ENCODE measurements around the gene NPAS2.

The NPAS2 gene

DNA sequence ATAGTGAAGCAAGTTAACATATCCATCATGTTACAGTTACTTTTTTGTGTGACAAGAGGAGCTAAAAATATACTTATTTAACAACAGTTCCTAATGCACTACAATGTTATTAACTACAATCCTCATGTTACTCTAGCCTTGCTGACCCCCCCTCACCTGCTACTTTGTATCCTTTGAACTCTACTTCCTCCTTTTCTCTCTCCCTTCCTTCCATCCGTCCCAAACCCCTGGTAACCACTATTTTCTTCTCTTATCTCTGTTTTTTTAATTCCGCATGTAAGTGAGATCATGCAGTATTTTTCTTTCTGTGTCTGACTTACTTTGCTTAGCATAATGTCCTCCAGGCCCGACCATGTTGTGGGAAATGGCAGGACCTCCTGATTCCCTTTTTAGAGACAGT is 59.4 kb downstream of the NPAS2 start:
- FAIRE-seq (no peak), DNase-seq (ENCODE audit: insufficient read length, low spot score) (no peak)

DNA sequence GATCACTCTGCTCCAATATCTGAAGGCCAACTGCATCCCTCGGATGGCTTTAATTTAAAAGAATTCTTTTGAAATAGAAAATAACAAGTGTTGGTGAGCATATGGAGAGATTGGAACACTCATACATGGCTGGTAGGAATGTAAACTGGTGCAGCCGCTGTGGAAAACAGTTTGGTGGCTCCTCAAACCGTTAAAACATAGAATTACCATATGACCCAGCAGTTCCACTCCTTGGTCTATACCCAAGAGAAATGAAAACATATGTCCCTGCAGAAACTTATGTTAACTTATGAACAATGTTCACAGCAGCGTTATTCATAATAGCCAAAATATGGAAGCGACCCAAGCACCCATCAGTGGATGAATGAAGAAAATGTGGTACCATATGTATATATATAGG is 60.1 kb downstream of the NPAS2 start:
- FAIRE-seq (no peak), DNase-seq (ENCODE audit: insufficient read length, low spot score) (no peak)

DNA sequence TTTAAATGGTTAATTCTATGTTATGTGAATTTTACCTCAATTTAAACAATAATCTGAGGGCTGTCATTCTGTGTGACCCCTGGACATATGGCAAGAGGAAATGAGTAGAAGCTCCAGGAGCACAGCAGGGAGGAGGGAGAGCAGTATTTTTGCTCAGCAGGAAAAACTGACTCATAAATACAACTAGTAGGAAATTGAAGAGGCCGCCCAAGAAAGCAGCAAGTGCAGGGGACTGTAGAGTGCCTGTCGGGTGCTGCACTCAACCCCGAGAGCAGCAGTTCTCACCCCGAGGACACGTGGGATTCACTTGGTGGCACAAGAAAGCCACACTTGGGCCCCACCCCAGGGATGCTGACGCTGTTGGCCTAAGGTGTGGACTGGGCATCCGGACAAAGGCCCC is 60.8 kb downstream of the NPAS2 start:
- FAIRE-seq: no peak
- no peak for DNase-seq (ENCODE audit: insufficient read length, low spot score)

DNA sequence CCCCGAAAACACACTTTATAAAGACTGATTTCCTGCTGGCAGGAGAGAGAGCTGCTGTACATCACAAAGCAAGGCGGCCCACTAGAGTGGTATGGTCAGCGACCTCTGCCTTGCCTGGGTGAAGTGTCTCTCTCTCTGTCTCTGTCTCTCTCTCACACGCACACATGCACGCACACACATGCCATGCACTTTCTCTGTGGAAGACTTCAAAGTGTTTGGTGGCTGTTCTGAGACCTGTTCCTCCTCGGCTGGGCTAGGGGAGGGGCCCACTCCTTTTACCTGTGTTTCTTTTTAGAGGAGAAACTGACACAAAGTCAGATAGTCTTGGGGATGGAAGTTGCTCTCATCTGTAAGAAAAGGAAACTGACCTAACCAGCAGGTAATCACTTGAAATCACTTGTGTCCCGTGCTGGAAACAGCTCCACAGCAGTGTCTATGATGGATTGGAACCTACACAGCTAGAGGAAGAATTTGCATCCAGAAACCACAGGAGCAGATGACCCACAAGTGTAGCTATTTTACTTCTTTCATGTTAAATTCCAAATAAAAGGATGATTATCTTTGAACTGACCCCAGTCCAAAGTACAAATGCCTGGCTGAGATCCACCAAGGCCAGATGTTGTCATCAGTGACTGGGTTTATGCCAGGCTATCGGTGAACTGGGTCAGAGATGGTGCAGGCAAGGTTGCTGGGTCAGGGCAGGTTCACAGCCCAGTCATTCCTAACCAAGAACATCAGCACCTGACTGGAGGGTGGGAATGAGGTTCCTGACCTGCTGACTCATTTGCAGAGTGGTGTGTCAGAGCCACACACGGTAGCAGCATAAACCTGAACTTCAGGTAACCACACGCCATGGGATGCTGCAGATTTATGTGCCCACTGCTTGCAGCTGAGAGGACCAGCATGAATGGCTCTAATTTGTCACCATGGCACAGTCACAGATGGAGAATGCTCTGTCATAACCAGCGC is 63.0 kb downstream of the NPAS2 start:
- FAIRE-seq (no peak), DNase-seq (ENCODE audit: insufficient read length, low spot score) (no peak)

GRCh38 chr2:100884145-100884621 is 64.2 kb downstream of the NPAS2 start:
- DNase-seq (ENCODE audit: insufficient read length, low spot score) (no peak), FAIRE-seq (no peak)

GRCh38 chr2:100886085-100886484 is 66.1 kb downstream of the NPAS2 start:
- FAIRE-seq (no peak), DNase-seq (ENCODE audit: insufficient read length, low spot score) (no peak)

DNA sequence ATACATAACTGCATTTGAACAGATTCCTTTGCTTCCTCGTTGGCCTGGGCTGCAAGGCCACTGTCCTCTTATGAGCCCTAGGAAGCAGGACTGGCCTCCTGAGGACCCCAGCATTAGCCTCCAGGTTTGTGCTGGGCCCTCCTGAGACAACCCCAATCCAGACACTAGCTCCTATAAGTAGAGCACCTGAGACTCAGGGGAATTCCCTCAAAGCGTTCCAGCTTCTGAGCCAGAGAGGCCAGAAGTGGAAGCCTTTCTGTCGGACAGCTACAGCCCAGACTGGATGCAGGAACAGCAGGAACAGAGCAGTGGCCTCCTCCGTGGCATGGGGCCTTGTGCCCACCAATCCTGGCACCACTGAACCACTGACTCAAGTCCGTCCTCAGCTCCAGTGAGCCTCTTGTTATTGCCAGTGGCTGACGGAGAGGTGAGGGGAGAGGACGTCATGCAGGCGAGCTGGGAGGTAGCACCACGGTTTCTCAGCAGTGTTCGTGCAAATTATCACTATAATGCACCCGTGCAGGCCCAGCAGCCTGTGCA is 67.2 kb downstream of the NPAS2 start:
- DNase-seq (ENCODE audit: insufficient read length, low spot score) (no peak), FAIRE-seq (no peak)

GRCh38 chr2:100887713-100888495 is 68.0 kb downstream of the NPAS2 start:
- FAIRE-seq: no peak
- no peak for DNase-seq (ENCODE audit: insufficient read length, low spot score)

DNA sequence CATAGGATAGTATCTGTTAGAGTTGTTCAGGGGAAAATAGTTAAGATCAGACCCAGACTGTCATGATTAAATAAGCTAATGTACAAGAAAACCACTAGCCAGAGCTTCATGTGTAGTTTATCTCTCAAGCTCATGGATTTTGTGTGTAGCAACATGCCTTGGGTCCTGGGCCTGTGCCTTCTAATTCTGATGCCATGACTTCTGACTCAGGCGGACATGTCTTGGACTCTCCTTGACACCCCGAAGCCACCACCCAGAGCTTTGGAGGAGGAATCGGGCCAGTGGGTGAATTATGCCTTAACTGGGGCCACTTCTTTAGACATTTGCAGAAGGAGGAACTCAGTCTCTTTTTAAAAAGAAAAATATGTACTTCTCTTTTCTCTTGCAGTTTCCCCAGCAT is 68.7 kb downstream of the NPAS2 start:
- DNase-seq (ENCODE audit: insufficient read length, low spot score) (no peak), FAIRE-seq (no peak)

DNA sequence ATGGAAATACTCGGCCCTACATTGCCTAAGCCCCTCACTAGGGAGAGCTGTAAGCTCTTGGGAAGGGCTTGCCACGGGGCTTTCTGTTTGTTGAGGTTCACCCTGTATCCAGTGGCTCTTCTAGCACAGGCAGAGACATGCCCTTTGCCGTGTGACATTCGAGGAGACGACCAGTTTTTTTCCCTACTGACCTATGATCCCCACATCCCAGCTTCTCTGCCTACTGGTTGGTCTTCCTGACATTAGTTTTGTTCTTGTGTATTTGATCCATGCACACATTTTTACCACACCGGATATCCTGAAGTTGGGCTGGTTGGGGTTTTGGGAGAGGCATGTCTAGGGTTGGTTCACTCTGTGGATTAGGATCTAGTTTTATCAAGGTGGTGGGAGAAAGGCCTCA is 69.3 kb downstream of the NPAS2 start:
- no peak for DNase-seq (ENCODE audit: insufficient read length, low spot score)
- no peak for FAIRE-seq

DNA sequence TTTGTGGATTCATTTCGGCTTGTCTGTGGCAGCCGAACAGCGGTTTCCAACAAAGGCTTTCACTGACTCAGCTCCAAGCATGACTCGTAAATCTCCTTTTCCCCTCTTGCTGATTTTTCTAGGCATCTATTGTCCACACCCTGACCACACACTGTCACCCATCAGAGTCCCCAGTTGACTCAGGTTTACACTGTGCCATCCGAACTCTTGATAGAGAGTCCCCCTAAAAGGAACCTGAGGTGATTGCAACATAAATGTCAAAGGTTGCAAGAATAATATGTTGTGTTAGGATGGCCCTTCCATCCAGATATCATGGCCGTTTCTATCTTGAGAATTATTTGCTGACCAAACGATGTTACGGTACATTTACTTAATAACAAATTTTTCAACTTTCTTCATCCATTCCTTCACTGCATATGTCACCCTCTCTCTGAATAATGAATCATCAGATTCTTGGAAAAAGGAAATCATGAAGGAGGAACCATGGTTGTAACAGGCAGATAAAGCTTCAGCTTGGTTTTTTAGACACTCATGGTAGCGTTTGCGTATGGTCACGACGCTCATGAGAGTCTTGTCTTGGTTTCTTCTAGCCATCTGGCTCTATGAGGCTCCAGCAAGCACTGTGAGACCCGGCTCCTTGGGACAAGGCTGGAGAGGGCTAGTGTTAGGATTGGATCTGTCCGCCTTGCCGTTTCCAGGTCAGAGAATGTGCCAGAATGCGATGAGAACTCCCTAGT is 72.1 kb downstream of the NPAS2 start:
- DNase-seq (ENCODE audit: insufficient read length, low spot score) (no peak), FAIRE-seq (no peak)

DNA sequence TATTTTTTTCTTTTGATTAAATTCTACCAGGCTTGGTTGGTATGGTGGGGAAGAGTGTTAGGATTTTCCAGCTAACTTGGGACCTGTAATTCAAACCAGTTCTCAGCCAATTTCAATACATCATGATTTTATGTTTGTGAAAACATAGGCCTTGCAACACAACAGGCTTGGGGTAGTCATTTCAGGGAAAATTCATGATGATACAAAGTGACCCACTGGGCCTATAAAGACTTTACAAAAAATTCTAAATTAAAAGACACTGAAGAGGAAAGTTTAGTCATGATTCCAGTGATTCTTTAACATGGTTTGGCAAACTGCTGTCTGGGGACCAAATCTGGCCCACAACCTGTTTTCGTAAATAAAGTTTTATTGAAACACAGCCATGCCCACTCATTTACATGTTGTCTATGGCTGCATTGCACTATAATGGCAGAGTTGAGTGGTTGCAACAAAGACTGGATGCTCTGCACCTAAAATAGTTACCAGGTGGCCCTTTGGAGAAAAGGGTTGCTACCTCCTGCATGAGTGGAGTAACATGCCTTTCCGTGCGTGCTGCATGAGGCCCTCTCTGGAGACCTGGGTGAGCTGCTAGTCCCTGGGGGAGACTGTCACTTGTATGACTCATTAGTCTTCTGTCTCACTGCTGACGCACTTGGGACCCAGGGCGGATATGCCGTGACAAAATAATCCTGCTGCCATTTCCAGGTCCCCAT is 73.6 kb downstream of the NPAS2 start:
- no peak for FAIRE-seq
- no peak for DNase-seq (ENCODE audit: insufficient read length, low spot score)

GRCh38 chr2:100894105-100894795 is 74.3 kb downstream of the NPAS2 start:
- DNase-seq (ENCODE audit: insufficient read length, low spot score): no peak
- FAIRE-seq: no peak

- FAIRE-seq (no peak), DNase-seq (ENCODE audit: insufficient read length, low spot score) (no peak)
Observed at GRCh38 chr2:100894796-100895156, 74.8 kb downstream of the NPAS2 start.

- FAIRE-seq: no peak
- DNase-seq (ENCODE audit: insufficient read length, low spot score): no peak
Observed at GRCh38 chr2:100895402-100895801, 75.5 kb downstream of the NPAS2 start.

GRCh38 chr2:100895934-100896685 is 76.2 kb downstream of the NPAS2 start:
- FAIRE-seq: no peak
- DNase-seq (ENCODE audit: insufficient read length, low spot score): no peak

DNA sequence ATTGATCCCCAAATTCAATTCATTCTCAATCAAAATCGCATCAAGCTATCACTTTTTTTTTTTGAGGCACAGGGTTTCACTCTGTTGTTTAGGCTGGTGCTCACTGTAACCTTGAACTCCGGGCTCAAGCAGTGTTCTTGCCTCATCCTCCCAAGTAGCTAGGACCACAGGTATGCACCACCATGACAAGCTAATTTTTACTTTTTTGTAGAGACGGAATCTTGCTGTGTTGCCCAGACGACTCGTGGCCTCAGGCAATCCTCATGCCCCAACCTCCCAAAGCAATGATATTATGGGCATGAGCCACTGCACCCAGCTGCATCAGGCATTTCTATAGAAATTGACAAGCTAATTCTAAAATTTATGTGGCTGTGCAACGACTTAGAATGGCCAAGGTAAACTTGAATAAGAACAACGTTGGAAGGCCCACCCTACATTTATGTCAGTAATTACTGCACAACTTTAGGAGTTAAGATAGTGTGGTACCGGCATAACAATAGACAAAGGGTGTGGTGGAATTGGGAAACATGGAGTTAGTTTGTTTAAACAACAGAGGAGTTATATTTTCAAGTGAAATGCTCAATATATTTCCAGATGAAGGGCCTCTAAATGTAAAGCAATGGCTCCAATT is 78.2 kb downstream of the NPAS2 start:
- FAIRE-seq (no peak), DNase-seq (ENCODE audit: insufficient read length, low spot score) (no peak)

DNA sequence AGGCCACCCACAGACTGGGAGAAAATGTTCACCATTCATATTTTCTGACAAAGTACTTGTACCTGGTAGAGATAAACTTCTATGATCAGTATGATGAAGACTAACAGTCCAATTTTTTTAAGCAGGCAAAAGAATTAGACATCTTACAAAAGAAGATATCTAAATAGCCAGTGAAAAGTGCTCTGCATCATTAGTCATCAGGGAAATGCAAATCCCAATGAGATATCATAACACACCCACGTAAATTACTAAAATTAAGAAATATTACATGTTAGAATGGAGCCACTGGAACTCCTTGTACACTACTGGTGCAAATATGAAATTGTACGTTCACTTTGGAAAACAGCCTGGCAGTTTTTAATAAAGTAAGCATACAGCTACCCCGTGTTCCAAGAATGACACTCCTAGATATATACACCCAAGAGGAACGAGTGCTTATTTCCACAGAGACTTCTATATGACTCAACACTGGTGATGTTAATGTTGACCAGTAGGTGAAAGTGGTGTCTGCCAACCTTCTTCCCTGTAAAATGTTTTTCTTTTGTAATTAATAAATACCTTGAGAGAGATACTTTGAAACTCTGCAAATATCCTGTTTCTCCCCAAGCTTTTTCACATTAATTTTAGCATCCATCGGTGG is 80.3 kb downstream of the NPAS2 start:
- DNase-seq (ENCODE audit: insufficient read length, low spot score): no peak
- no peak for FAIRE-seq

Measured in HTR-8/SVneo (cell line).